IMR-90 (cell line): Measurements from ENCODE around the gene DDC. TPM values are rescaled to one million over a fixed set of nuclear protein-coding genes. Genes with fewer than 3 reads are reported as not detected.

Experiments
- ATAC-seq: fragments of 200-7000 bp; cut with Tn5 transposase; 2 replicates; pipeline ENCODE4 v1.9.1; 2020; ENCODE audit warnings: low read depth, mild to moderate bottlenecking, moderate library complexity
- BruUV-seq: library from RNA; stranded (reverse); fragments of 400-500 nt; replicated peaks from 2 replicates; lab custom pipeline; 2021; lab: Mats Ljungman, UMichigan
- CTCF ChIA-PET: fragments of 300-600 bp; formaldehyde crosslinking; extraction: SDS; loops from one replicate; lab custom pipeline; 2021; ENCODE audit warnings: antibody characterized with exemption; lab: Yijun Ruan, JAX
- POLR2A ChIA-PET: fragments of 300-600 bp; sonication (Branson Sonifier 250); formaldehyde crosslinking; loops from one replicate; lab custom pipeline; 2022; ENCODE audit warnings: antibody characterized with exemption; ENCODE audit not compliant: unreplicated experiment; lab: Charles Lee
- DNase-seq: peaks from one replicate; pipeline ENCODE4 v3.0.0; 2013
- H2AFZ ChIP-seq: replicated peaks from 2 replicates; pipeline ENCODE3; 2013; ENCODE audit warnings: low read length, mild to moderate bottlenecking; ENCODE audit not compliant: poor library complexity
- H2AK5ac ChIP-seq: 2 replicates; pipeline ENCODE4 v1.6.1; 2013; ENCODE audit warnings: low read depth, low read length, inconsistent platforms
- H2AK9ac ChIP-seq: replicated peaks from 2 replicates; pipeline ENCODE3; 2013; ENCODE audit warnings: mild to moderate bottlenecking, low read depth, low read length, moderate library complexity; ENCODE audit not compliant: poor library complexity
- H2BK120ac ChIP-seq: 2 replicates; pipeline ENCODE4 v1.6.1; 2013; ENCODE audit warnings: low read depth, low read length, inconsistent platforms
- H2BK15ac ChIP-seq: 3 replicates; pipeline ENCODE4 v1.6.1; 2013; ENCODE audit warnings: low read depth, low read length, inconsistent platforms
- H2BK20ac ChIP-seq: 2 replicates; pipeline ENCODE4 v1.6.1; 2013; ENCODE audit warnings: low read depth, mild to moderate bottlenecking, inconsistent platforms, low read length, moderate library complexity
- H2BK5ac ChIP-seq: 2 replicates; pipeline ENCODE4 v1.6.1; 2013; ENCODE audit warnings: mild to moderate bottlenecking, low read depth, low read length, inconsistent platforms; ENCODE audit not compliant: poor library complexity, severe bottlenecking
- H3K14ac ChIP-seq: replicated peaks from 2 replicates; pipeline ENCODE4 v1.6.1; 2013; ENCODE audit warnings: low read depth, low read length, inconsistent platforms
- H3K18ac ChIP-seq: 2 replicates; pipeline ENCODE4 v1.6.1; 2013; ENCODE audit warnings: low read depth, low read length, control low read depth
- H3K23ac ChIP-seq: 2 replicates; pipeline ENCODE4 v1.6.1; 2013; ENCODE audit warnings: low read depth, low read length, inconsistent platforms
- H3K27ac ChIP-seq: 2 replicates; pipeline ENCODE4 v1.5.1; 2013; ENCODE audit warnings: mild to moderate bottlenecking, control low read depth, low read length; ENCODE audit not compliant: insufficient read depth
- H3K27me3 ChIP-seq: 2 replicates; pipeline ENCODE4 v1.6.1; 2013; ENCODE audit warnings: low read length; ENCODE audit not compliant: control insufficient read depth, insufficient read depth
- H3K36me3 ChIP-seq: 2 replicates; pipeline ENCODE4 v1.6.1; 2013; ENCODE audit warnings: low read length, mixed read lengths; ENCODE audit not compliant: control insufficient read depth, insufficient read depth
- H3K4ac ChIP-seq: 2 replicates; pipeline ENCODE4 v1.6.1; 2013; ENCODE audit warnings: low read depth, low read length, inconsistent platforms
- H3K4me1 ChIP-seq: 2 replicates; pipeline ENCODE4 v1.6.1; 2013; ENCODE audit warnings: low read length, mixed read lengths; ENCODE audit not compliant: control insufficient read depth, insufficient read depth
- H3K4me2 ChIP-seq: 2 replicates; pipeline ENCODE4 v1.6.1; 2013; ENCODE audit warnings: low read depth, mild to moderate bottlenecking, control low read depth, low read length, moderate library complexity
- H3K4me3 ChIP-seq: 2 replicates; pipeline ENCODE4 v1.5.1; 2013; ENCODE audit warnings: low read depth, mild to moderate bottlenecking, control low read depth, low read length, moderate library complexity; ENCODE audit not compliant: insufficient read depth
- H3K56ac ChIP-seq: 2 replicates; pipeline ENCODE4 v1.6.1; 2013; ENCODE audit warnings: low read length, inconsistent platforms; ENCODE audit not compliant: insufficient read depth; ENCODE audit errors: extremely low read depth
- H3K79me1 ChIP-seq, 2 experiments: 2 replicates each; pipeline ENCODE4 v1.6.1; 2013; ENCODE audit warnings: low read length in 2 of 2, inconsistent platforms in 1 of 2, low read depth in 1 of 2
- H3K9ac ChIP-seq: 2 replicates; pipeline ENCODE4 v1.6.1; 2013; ENCODE audit warnings: low read depth, low read length, control low read depth
- H3K9me1 ChIP-seq: 2 replicates; pipeline ENCODE4 v1.6.1; 2013; ENCODE audit warnings: low read length, inconsistent platforms; ENCODE audit not compliant: insufficient read depth
- H3K9me3 ChIP-seq: 2 replicates; pipeline ENCODE4 v1.6.1; 2013; ENCODE audit warnings: low read length; ENCODE audit not compliant: control insufficient read depth, insufficient read depth
- H4K20me1 ChIP-seq: 2 replicates; pipeline ENCODE4 v1.6.1; 2013; ENCODE audit warnings: low read length, inconsistent platforms; ENCODE audit not compliant: insufficient read depth
- H4K5ac ChIP-seq: 2 replicates; pipeline ENCODE4 v1.6.1; 2013; ENCODE audit warnings: mild to moderate bottlenecking, low read depth, low read length, control low read depth
- H4K8ac ChIP-seq, 2 experiments: 2 replicates each; pipeline ENCODE4 v1.6.1; 2013; ENCODE audit warnings: low read depth in 2 of 2, low read length in 2 of 2, control low read depth in 1 of 2, inconsistent platforms in 1 of 2
- H4K91ac ChIP-seq: 2 replicates; pipeline ENCODE4 v1.6.1; 2013; ENCODE audit warnings: low read depth, low read length, inconsistent platforms; ENCODE audit not compliant: insufficient read depth
- BHLHE40 ChIP-seq: fragments of 150-350 bp; IDR thresholded peaks from 2 replicates; pipeline ENCODE4 v1.6.1; 2016; ENCODE audit warnings: mild to moderate bottlenecking, low read depth, low read length
- CEBPB ChIP-seq: IDR thresholded peaks from 2 replicates; pipeline ENCODE4 v1.6.1; 2012; ENCODE audit warnings: low read depth, low read length, improper control_type of control experiment
- CHD1 ChIP-seq: IDR thresholded peaks from 2 replicates; pipeline ENCODE4 v1.6.1; 2012; ENCODE audit warnings: low read depth, low read length, improper control_type of control experiment
- CTCF ChIP-seq: conservative IDR thresholded peaks from 2 replicates; pipeline ENCODE4 v1.5.1; 2012; ENCODE audit warnings: mild to moderate bottlenecking, low read depth, low read length, improper control_type of control experiment
- ELK1 ChIP-seq: fragments of 150-350 bp; IDR thresholded peaks from 2 replicates; pipeline ENCODE4 v1.6.1; 2016; ENCODE audit warnings: low read depth, mild to moderate bottlenecking, low read length, moderate library complexity, borderline replicate concordance
- FOS ChIP-seq: fragments of 150-350 bp; IDR thresholded peaks from 2 replicates; pipeline ENCODE4 v1.6.1; 2016; ENCODE audit warnings: low read depth, low read length
- MAFK ChIP-seq: IDR thresholded peaks from 2 replicates; pipeline ENCODE4 v1.6.1; 2012; ENCODE audit warnings: low read depth, low read length, improper control_type of control experiment
- MAZ ChIP-seq: IDR thresholded peaks from 2 replicates; pipeline ENCODE4 v1.6.1; 2012; ENCODE audit warnings: low read depth, mild to moderate bottlenecking, low read length, improper control_type of control experiment, moderate library complexity, borderline replicate concordance
- MXI1 ChIP-seq: IDR thresholded peaks from 2 replicates; pipeline ENCODE4 v1.6.1; 2012; ENCODE audit warnings: low read depth, mild to moderate bottlenecking, low read length, moderate library complexity, borderline replicate concordance
- NFE2L2 ChIP-seq: fragments of 150-350 bp; IDR thresholded peaks from 2 replicates; pipeline ENCODE4 v1.6.1; 2016; ENCODE audit warnings: low read depth, mild to moderate bottlenecking, low read length
- POLR2A ChIP-seq: IDR thresholded peaks from 2 replicates; pipeline ENCODE4 v1.6.1; 2012; ENCODE audit warnings: mild to moderate bottlenecking, low read depth, low read length
- RAD21 ChIP-seq: IDR thresholded peaks from 2 replicates; pipeline ENCODE4 v1.6.1; 2012; ENCODE audit warnings: low read length, improper control_type of control experiment
- RCOR1 ChIP-seq: IDR thresholded peaks from 2 replicates; pipeline ENCODE4 v1.6.1; 2012; ENCODE audit warnings: mild to moderate bottlenecking, low read length, improper control_type of control experiment; ENCODE audit not compliant: insufficient replicate concordance
- RFX5 ChIP-seq: IDR thresholded peaks from 2 replicates; pipeline ENCODE4 v1.8.0; 2012; ENCODE audit warnings: low read depth, mild to moderate bottlenecking, low read length, moderate library complexity
- SMC3 ChIP-seq: fragments of 150-350 bp; IDR thresholded peaks from 2 replicates; pipeline ENCODE4 v1.6.1; 2016; ENCODE audit warnings: low read depth, mild to moderate bottlenecking, antibody characterized with exemption, low read length, moderate library complexity
- USF2 ChIP-seq: fragments of 150-350 bp; IDR thresholded peaks from 2 replicates; pipeline ENCODE4 v1.6.1; 2017; ENCODE audit warnings: mild to moderate bottlenecking, antibody characterized with exemption, low read length, low read depth
- WGBS, 2 experiments: methylation state at CpG; one replicate each; pipeline versions ENCODE4 v1.1.5 to v1.1.7; 2013; ENCODE audit warnings: missing lambda C conversion rate in 2 of 2; ENCODE audit not compliant: insufficient read length in 1 of 2; ENCODE audit errors: extremely low coverage in 2 of 2; 5-methylcytosine and 5-hydroxymethylcytosine counted together
- dilution Hi-C: fragments of 300-500 bp; cut with HindIII; formaldehyde crosslinking; loops from one replicate; pipeline ENCODE4 v1.14.3; 2018; ENCODE audit warnings: low sequenced_read_pairs; ENCODE audit not compliant: unreplicated experiment
- in situ Hi-C: fragments of 300-500 bp; cut with MboI; formaldehyde crosslinking; loops from 3 replicates; pipeline ENCODE4 v1.14.3; 2019; ENCODE audit warnings: low sequenced_read_pairs, inconsistent platforms, mixed read lengths
- intact Hi-C: fragments of 100-400 bp; cut with micrococcal nuclease; formaldehyde crosslinking; loops from 2 replicates; pipeline ENCODE4 v1.10.0; 2022
- polyA plus RNA-seq, 3 experiments: library from polyadenylated mRNA; depleted of rRNA; stranded (reverse); fragments of >200 nt; gene quantifications; 2 replicates each; pipeline ENCODE4 v1.2.3, GENCODE V29; 2012; ENCODE audit warnings: low replicate concordance in 1 of 3
- total RNA-seq: library from RNA; depleted of rRNA; stranded (reverse); fragments of >200 nt; gene quantifications from 2 replicates; pipeline ENCODE4 v1.2.3, GENCODE V29; 2012

DDC gene
- total and polyA plus RNA-seq, 2 of the 4 experiments (the other 2 are of a cell fraction), result not detected

- ATAC-seq (no peak), DNase-seq (no peak)
- Histone ChIP-seq H3K18ac (no peak overlapping the region), H3K79me1 (no peaks in the 10 kb centered on the region), H4K20me1 (no peaks in the 10 kb centered on the region), H3K27me3 (peaks cover 13% of the 10 kb centered on the region), H2AFZ (no peak overlapping the region), H3K4me1 (no peaks in the 10 kb centered on the region), H2BK15ac (no peak overlapping the region), H3K56ac (no peak overlapping the region), H3K9me3 (no peaks in the 10 kb centered on the region), H2BK5ac (no peak overlapping the region), H4K91ac (no peak overlapping the region), H2AK9ac (no peak overlapping the region), H3K36me3 (no peaks in the 10 kb centered on the region), H2BK120ac (no peak overlapping the region), H3K14ac (no peak overlapping the region), H4K5ac (no peak overlapping the region), H3K4me2 (no peak overlapping the region), H3K4ac (no peak overlapping the region), H3K9ac (no peak overlapping the region), H2AK5ac (no peak overlapping the region), H2BK20ac (no peak overlapping the region), H3K27ac (no peak overlapping the region), H4K8ac (no peak overlapping the region), H3K4me3 (no peak overlapping the region), H3K23ac (no peak overlapping the region), H3K9me1 (no peaks in the 10 kb centered on the region)
- WGBS, 2 experiments, result 70% methylated on average over 2 of the region's 6 CpGs; no CpG with 5 or more reads in 1 of the 2 experiments
- ChIA-PET POLR2A (no interaction called here), CTCF (interaction anchor here (0.8 kb wide), 1 partner anchor 10 kb away, joined by 3 read pairs; no protein-coding TSS in a partner anchor)
- TF ChIP-seq RFX5 (no peak), SMC3 (no peak), RAD21 (no peak), BHLHE40 (no peak), FOS (no peak), NFE2L2 (no peak), ELK1 (no peak), USF2 (no peak), CHD1 (no peak), MAFK (no peak), CEBPB (no peak), MXI1 (no peak), RCOR1 (no peak), MAZ (no peak), CTCF (no peak), POLR2A (no peak)
- intact Hi-C loops (no loop called here), in situ Hi-C loops (no loop called here), dilution Hi-C loops (no loop called here)
- BruUV-seq, result no TSS peak
These were observed 87.6 kb downstream of the DDC start for GRCh38 chr7:50477640-50478039.
